ENCODE results near the gene NSL1.
"Not testable (repeated sequence)": the region's sequence is repeated elsewhere in the genome, so short reads cannot be mapped to it uniquely, and the experiment has no call there.

The NSL1 gene, protein sequence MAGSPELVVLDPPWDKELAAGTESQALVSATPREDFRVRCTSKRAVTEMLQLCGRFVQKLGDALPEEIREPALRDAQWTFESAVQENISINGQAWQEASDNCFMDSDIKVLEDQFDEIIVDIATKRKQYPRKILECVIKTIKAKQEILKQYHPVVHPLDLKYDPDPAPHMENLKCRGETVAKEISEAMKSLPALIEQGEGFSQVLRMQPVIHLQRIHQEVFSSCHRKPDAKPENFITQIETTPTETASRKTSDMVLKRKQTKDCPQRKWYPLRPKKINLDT

DNA sequence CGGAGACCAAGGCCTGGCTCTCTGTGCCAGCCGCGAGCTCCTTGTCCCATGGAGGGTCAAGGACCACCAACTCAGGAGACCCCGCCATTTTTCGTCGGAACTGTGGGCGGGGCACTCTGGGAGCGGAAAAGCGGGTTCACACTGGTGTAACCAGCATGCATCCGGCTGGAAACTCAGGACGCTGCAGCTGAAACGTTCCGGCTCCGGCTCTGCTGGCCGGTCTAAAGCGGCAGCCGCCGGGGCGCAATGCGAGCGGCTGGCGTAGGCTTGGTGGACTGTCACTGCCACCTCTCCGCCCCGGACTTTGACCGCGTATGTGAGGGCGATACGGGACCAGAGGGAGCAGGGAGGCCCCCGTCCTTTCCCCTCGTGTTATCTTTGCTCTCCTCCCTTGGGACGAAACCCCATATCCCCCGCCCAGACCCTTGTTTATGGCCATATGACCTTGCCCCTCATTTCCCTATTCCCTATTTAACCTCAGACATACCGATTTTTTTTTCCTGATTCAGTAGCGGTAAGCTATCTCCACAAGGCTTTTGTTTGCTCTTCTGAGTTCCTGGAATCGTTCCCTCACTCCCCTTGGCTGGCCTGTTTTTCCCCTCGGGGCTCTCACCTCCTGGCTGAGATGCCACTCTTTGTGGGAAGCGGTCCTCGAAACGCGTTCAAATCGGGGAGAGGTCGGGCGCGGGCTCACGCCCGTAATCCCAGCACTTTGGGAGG, at the start of gene NSL1, which contains the start of gene TATDN3:
Gene NSL1, minus strand, starts transcription at position 102 of the 720 bp plus-strand sequence. Its CDS starts 14 bp downstream, at position 88.
Gene TATDN3, plus strand, starts transcription at position 219 of the 720 bp plus-strand sequence. Its CDS starts 28 bp downstream, at position 247.
- DNase-seq (ENCODE audit: low spot score) = peak; percentile 97

DNA sequence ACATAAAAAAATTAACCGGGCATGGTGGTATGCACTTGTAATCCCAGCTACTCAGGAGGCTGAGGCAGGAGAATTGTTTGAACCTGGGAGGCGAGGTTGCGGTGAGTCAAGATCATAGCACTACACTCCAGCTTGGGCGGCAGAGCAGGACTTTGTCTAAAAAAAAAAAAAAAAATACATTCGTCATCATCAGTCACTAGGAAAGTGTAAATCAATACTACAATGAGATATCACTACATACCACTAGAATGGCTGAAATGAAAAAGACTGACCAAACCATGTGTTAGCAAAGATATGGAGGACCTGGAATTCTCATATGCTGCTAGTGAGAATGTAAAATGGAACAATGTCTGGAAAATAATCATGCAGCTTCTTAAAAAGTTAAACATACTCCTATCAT, 46.6 kb upstream of the NSL1 start:
- no peak for DNase-seq (ENCODE audit: low spot score)

DNA sequence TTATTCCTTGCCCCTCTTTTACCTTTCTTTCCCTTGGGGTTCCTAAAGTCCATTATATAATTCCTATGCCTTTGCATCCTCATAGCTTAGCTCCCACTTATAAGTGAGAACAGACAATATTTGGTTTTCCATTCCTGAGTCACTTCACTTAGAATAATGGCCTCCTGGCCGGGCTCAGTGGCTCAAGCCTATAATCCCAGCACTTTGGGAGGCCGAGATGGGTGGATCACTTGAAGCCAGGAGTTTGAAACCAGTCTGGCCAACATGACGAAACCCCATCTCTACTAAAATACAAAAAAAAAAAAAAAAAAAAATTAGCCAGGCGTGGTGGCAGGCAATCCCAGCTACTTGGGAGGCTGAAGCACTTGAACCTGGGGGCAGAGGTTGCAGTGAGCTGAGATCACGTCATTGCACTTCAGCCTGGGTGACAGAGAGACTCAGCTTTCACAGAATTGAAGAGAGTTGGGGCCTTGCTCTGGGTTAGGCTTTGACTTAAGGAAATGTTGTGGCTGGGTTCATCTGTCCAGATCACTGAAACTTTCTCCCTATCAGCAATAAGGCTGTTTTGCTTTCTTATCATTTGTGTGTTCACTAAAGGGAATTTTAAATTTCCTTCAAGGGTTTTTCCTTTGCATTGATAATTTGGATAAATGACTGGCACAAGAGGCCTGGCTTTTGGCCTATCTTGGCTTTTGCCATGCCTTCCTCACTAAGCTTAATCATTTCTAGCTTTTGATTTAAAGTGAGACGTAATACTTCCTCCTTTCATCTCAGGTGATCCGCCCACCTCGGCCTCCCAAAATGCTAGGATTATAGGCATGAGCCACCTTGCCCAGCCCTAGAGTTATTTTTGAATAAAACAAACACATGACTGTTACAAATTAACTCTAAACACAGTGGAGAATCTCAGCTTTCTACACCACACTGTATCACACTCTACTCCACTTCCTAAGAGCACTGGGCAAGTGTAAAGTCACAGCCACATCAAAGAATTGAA, 41.9 kb upstream of the NSL1 start:
- not testable (repeated sequence) for DNase-seq (ENCODE audit: low spot score)

DNA sequence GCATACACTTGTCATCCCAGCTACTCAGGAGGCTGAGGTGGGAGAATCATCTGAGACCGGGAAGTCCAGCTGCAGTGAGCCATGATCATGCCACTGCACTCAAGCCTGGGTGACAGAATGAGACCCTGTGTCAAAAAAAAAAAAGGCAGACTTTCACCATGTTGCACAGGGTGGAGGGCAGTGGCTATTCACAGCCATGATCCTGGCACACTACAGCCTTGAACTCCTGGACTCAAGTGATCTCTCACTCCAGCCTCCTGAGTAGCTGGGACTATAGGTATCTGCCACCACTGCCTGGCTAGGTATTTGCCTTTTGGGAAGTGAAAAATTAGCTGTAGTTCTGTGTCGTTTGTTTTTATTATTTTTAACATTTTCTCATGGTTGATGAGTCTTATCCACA, 36.8 kb upstream of the NSL1 start:
- DNase-seq (ENCODE audit: low spot score) = no peak

DNA sequence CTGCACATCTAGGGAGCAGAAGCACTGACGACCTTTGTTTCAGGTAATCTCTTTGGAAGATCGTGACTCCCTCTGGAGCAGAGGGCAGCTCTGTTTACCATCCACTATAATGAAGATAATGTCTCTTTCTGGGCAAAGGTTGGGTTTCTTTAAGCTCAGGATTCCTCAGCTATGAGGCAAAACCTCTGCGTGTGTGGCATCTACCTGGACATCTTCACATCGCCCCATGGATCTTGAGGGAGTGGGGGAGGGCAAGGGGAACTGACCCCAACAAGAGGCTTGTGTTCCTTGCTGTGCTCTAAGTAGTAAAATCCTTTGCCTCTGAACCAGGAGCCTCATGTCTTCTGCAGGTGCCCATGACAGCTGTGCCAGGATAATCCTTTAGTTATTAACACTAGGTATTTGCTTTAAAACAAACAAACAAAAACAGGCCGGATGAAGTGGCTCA, 36.3 kb upstream of the NSL1 start:
- DNase-seq (ENCODE audit: low spot score) = no peak

DNA sequence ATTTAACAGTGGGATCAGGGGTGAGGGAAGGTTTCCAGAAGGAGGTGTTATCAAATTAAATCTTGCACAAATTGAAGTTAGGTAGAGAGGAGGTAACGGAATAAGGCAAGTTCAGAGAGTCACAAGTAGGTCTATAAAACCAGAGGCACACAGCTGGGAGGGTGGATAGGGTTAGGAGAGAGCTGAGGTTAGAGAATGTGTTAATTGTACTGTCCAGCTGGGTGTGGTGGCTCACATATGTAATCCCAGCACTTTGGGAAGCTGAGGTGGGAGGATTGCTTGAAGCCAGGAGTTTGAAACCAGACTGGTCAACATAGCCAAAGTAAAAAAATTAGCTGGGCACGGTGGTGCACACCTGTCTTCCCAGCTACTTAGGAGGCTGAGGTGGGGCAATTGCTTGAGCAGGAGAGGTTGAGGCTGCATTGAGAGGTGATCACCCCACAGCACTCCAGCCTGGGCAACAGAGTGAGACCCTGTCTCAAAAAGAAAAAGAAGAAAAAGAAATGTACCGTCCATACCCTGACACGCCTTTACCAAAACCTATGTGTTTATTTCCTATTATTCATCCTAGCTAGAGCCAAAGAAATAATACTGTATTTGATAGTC, 35.7 kb upstream of the NSL1 start:
- no peak for DNase-seq (ENCODE audit: low spot score)

DNA sequence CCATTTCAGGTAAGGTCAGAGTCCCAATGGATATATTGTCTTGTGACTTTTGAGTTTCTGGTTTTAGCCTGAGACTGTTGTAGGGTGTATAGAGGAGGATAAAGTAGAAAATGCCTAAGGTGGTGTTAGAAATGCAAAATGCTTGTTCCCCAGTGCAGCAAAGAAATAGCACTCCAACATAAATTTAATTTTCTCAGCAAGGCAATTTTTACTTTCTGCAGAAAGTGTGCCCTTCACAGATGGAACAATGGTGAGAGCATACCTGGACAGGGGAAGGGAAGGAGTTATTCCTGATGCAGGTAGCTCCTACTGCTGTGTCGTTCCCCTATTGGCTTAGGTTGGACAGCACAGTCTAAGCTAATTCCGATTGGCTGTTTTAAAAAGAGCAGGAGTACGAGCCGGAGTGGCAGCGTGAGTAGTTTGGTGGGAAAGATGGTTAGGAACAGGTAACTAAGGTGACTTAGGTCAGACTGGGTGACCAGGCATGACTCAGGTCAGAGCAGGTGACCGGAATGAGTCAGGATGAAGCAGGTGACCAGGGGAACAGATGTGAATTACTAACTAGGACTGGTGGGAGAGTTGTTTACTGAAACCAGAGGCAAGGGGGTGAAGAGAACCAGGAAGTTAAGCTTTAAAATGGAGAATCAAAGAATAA, 34.3 kb upstream of the NSL1 start:
- no peak for DNase-seq (ENCODE audit: low spot score)

DNA sequence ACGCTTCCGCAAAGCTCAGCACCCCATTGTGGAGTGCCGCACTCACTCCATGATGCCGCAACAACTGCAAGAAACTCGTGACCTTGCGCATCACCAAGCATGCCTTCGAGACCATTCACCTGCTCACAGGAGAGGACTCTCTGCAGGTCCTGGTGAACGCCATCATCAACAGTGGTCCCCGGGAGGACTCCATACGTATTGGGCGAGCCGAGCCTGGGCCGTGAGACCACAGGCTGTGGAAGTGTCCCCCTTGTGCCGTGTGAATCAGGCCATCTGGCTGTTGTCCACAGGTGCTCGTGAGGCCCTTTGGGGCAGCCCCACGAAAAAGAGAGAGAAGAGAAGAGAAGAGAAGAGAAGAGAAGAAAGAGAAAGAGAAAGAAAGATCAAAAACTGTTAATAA, 32.6 kb upstream of the NSL1 start:
- DNase-seq (ENCODE audit: low spot score) = no peak

DNA sequence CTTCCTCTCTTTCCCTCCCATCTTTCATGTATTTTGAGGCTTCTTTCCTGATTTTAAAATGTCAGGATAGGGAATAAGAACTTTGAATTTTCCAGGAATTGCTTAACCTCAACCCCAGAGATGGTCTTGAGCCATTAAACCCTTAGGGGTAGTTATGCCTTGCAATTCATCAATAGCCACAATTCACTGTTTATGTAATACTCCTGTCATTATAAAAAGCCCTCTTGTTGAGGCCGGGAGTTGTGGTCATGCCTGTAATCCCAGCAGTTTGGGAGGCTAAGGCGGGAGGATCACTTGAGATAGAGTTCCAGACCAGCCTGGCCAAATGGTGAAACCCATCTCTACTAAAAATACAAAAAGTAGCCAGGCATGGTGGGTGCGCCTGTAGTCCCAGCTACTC, 31.4 kb upstream of the NSL1 start:
- no peak for DNase-seq (ENCODE audit: low spot score)

DNA sequence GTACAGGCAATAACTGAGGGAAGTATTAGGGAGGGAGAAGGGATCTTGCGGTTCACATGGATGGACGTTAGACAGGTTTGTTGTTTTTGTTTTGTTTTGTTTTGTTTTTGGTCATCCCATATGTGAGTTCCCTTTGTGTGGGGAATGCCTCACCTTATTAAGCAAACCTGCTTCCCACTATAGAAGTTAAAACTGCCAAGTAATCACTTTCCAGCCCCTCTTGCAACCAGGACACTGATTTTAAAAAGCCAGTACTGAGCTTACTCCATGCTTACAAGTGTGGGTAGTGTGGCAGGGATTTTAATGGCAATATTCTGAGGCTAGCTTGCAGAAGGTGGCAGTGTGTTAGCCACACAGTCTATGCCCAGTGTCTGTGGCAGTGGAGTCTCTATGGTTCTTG, 29.4 kb upstream of the NSL1 start:
- no peak for DNase-seq (ENCODE audit: low spot score)

DNA sequence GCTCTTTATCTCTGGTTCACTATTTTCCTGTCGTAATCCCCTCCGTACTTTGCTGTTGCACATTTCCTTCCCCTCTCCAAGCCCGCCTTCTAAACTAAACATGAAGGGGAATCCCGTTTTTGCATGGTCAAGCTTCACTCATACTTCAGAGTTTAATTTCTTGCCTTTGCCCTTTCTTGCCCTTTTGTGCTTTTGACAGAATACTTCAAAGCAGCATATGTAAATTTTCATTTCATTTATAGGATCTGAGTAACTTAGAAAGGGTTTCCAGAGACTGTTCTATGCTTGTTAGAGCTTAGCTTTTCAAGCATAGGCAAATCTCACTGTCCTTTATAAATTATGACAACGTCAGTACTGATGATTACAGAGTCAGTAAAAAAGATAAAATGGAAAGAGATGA, 28.1 kb upstream of the NSL1 start:
- DNase-seq (ENCODE audit: low spot score) = no peak

DNA sequence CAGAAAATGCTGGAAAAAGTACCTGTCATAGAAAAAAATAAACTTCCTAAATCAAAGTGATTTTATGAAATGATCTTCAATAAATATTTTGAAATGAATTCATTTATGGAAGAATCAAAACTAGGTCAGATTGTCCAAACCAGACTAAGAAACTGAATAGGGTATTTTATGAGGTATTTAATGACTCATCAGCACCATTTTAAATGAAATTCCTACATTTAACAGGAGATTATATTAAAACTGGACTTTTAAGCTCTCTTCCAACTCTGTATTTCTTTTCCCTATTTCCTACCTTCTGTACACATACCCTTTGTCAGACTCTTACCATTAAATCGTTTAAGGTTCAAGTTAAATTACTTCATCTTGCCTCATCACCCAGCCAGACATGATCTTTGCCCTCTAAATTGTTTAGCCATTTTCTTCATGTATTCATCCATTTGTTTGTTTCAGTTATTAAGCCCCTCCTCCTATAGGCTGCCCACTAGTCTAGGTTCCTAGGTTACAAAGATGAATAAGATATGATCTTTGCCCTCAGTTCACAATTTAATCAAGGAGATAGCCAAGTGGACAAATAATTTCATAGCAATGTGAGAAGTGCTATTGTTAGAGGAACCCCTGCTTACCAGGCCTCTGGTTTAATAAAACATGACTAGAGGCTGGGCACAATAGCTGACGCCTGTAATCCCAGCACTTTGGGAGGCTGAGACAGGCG, 25.1 kb upstream of the NSL1 start:
- DNase-seq (ENCODE audit: low spot score) = no peak

DNA sequence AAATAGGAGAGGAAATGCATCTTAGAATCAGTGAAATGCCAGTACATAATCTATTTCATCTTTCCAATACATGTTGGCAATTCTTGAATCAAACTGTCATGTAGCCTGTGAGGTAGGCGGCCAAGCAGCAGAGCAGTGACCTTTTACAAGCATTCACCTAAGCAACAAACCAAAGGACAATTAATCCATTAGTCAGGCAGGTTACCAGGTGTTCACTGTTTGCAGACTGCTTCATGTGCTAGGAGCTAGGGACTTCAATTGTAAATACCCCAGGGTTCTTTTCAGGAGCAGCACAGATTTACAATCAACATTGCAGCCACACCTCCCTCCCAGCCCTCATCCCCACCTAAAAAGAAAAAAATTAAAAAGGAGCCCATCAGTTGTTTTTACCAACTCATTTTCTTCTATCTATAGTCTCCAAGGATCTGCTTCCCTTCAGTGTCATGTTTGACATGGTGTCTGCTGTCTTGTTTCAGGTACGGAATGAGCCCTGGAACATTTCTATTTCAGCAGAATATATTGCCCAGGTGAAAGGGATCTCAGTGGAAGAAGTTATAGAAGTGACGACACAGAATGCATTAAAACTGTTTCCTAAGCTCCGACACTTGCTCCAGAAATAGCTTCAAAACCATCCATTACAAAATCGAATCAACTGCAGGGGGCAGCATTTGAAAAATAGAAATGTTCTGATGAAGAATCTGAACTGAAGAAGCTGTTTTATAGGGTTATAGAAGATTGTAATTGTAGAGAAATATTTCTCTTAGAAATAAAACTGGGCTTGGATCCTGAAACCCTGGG, 23.2 kb upstream of the NSL1 start:
- DNase-seq (ENCODE audit: low spot score) = no peak

DNA sequence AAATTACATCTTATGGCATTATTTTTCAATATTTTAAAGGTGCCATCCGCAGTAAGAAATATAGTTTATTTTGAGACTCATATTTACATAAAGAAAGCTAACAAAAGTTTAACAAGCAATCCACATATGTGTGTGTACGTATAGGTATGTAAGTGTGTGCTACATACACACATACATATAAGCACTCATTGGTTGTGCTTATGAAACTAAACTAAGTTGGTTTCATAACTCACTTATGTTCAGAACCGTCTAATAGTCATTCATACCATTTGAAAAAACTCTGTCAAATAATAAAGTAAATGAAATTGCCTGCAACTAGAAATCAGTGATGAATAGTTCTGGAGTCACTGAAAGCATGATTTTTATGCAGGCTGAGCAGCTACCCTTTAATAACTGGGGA, 14.2 kb upstream of the NSL1 start:
- no peak for DNase-seq (ENCODE audit: low spot score)

DNA sequence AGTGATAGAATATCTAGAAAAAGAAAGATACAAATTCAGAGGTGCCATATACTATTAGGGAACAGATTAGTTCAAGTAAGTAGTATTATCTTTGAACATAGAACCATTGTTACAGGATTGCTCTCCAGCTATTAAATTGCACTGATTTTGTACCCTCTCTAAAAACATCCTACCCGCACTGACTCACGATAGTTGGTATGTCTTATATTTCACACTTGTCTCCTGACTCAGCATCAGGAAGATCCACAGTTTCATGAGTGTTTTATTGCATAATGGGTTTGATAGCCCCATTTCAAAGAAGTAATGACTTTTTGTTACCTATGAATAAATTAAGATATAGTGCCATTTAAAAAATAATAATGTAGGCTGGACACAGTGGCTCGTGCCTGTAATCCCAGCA, 6.1 kb upstream of the NSL1 start:
- no peak for DNase-seq (ENCODE audit: low spot score)

DNA sequence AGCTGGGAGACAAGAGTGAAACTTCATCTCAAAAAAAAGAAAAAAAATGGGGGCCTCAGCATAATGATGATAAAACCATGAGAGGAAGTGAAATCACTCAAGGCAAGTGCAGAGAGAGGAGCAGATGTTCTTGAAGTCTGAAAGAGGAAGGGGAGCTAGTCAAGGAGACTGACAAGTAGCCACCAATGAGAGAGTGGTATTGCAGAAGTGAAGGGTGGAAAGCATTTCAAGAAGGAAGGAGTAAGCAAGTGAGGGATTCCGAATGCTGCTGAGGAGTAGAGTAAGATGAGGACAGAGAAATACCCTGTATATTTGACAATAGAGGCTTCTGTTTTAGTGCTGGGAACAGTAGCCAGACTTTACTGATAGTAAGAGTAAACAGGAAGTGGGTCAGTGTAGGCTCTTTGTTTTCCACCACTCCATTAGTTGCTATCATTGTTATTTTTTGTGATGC, 3.0 kb upstream of the NSL1 start:
- no peak for DNase-seq (ENCODE audit: low spot score)

DNA sequence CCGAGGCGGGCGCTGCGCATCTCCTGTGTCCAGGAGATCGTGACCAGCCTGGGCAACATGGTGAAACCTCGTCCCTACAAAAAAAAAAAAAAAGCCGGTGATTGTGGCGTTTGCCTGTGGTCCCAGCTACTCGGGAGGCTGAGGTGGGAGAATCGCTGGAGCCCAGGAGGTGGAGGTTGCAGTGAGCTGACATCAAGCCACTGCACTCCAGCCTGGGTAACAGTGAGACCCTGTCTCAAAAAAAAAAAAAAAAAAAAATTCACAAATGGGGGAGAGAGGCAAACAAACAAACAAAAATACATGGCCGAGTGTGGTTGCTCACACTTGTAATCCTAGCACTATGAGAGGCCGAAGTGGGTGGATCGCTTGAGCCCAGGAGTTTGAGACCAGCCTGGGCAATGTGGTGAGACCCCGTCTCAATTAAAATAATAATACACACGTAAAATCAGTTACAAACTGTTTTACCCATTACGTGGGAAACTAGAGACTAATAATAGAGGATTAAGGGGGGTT, 875 bp upstream of the NSL1 start:
- DNase-seq (ENCODE audit: low spot score) = no peak

DNA sequence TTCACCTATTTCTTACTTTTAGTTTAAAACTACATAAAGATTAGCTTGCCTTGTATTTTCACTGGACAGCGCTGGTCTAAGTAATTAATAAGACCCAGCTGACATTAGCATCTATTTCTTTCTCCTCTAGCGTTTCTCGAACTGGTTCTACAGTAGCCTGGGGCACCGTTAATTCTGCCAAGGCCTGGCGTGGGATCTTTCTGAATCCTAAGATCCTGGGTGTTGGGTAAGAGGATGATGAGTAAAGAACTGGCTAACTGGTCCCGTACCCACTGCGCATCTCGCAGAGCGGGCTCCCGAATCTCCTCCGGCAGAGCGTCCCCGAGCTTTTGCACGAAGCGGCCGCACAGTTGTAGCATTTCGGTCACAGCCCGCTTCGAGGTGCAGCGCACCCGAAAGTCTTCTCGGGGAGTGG, 309 bp downstream of the NSL1 start:
- no peak for DNase-seq (ENCODE audit: low spot score)

DNA sequence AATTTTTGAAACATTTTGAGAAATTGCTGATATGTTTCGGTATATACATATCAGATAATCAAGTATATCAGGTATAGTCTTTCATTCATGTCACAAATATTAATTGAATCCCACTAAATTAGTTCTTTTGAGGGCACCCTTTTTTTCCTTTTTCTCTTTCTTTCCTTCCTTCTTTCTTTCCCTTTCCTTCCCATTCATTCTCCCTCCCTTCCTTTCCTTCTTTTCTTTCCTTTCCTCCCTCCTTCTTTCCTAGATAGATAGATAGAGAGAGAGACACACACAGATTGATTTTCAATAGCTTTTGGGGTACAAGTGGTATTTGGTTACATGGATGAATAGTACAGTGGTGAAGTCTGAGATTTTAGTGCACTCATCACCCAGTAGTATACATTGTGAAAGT, 5.7 kb downstream of the NSL1 start:
- DNase-seq (ENCODE audit: low spot score) = no peak

DNA sequence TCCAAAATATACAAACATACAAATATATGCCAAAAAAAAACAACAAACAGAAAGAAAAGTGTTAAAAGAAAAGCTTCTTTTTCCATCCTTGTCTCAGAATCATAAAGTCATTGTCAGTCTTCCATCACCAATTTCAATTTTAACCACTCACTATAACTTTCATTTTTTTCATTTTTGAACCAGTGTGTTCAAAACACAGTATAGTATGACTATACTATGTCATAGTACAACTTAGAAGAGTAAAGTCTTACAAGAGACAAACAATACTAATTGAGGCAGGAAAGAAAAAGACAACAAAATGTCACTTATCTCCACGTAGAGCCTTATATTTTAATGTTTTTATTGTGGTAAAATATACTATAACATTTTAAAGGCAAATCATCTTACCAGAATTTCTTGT, 7.6 kb downstream of the NSL1 start:
- no peak for DNase-seq (ENCODE audit: low spot score)

All from ecto neural progenitor cell (in vitro differentiated cells).